Caco-2 (cell line): ENCODE results near the gene CNTNAP4. TPM values are rescaled to one million over a fixed set of nuclear protein-coding genes. Genes with fewer than 3 reads are reported as not detected.

Experiments used
- BruUV-seq: library from RNA; stranded (reverse); fragments of 400-500 nt; replicated peaks from 2 replicates; lab custom pipeline; 2021; lab: Mats Ljungman, UMichigan
- CTCF ChIA-PET: fragments of 300-600 bp; sonication (Branson Sonifier 250); formaldehyde crosslinking; loops from one replicate; lab custom pipeline; 2022; ENCODE audit warnings: antibody characterized with exemption; lab: Charles Lee
- POLR2A ChIA-PET: fragments of 300-600 bp; sonication (Branson Sonifier 250); formaldehyde crosslinking; loops from one replicate; lab custom pipeline; 2022; ENCODE audit warnings: antibody characterized with exemption; lab: Charles Lee
- DNase-seq, 2 experiments: peaks; one replicate each; pipeline versions ENCODE4 v3.0.0 to v3.0.0-alpha.2; 2020 to 2022
- H3K27me3 ChIP-seq: replicated peaks from 2 replicates; pipeline ENCODE4 v1.6.0; 2011; ENCODE audit warnings: low read length; ENCODE audit not compliant: control insufficient read depth, insufficient read depth
- H3K36me3 ChIP-seq: 2 replicates; pipeline ENCODE4 v1.5.1; 2011; ENCODE audit warnings: low read length; ENCODE audit not compliant: control insufficient read depth, insufficient read depth
- H3K4me1 ChIP-seq: fragments of 250-450 bp; sonication (Bioruptor Pico); 2 replicates; pipeline ENCODE4 v1.5.1; 2020; ENCODE audit warnings: mild to moderate bottlenecking
- H3K4me3 ChIP-seq: 2 replicates; pipeline ENCODE4 v1.5.1; 2011; ENCODE audit warnings: low read depth, mild to moderate bottlenecking, control low read depth, low read length
- H3K9me3 ChIP-seq: fragments of 250-450 bp; sonication (Bioruptor Pico); 2 replicates; pipeline ENCODE4 v1.5.1; 2020; ENCODE audit warnings: mild to moderate bottlenecking, moderate library complexity
- H3K27ac Mint-ChIP-seq: one replicate; pipeline ENCODE4 v1.8.0; 2022; ENCODE audit warnings: mixed read lengths; ENCODE audit not compliant: unreplicated experiment
- H3K27me3 Mint-ChIP-seq: one replicate; pipeline ENCODE4 v1.8.0; 2022; ENCODE audit warnings: mixed read lengths; ENCODE audit not compliant: insufficient read depth, unreplicated experiment
- H3K36me3 Mint-ChIP-seq: one replicate; pipeline ENCODE4 v1.8.0; 2022; ENCODE audit warnings: mild to moderate bottlenecking, mixed read lengths; ENCODE audit not compliant: insufficient read depth, unreplicated experiment
- H3K4me1 Mint-ChIP-seq: one replicate; pipeline ENCODE4 v1.8.0; 2022; ENCODE audit warnings: low read depth, mixed read lengths; ENCODE audit not compliant: unreplicated experiment
- H3K4me3 Mint-ChIP-seq: one replicate; pipeline ENCODE4 v1.8.0; 2022; ENCODE audit warnings: mild to moderate bottlenecking, moderate library complexity, mixed read lengths; ENCODE audit not compliant: unreplicated experiment
- H3K9me3 Mint-ChIP-seq: one replicate; pipeline ENCODE4 v1.8.0; 2022; ENCODE audit warnings: mixed read lengths; ENCODE audit not compliant: unreplicated experiment
- intact Hi-C: fragments of 100-400 bp; cut with micrococcal nuclease; formaldehyde crosslinking; loops from one replicate; pipeline ENCODE4 v1.10.0; 2022; ENCODE audit not compliant: unreplicated experiment
- total RNA-seq: library from RNA; stranded (reverse); gene quantifications from 2 replicates; pipeline ENCODE4 v1.2.3, GENCODE V29; 2022
- TF ChIP-seq, protein P1 (sequence below), 2 experiments: fragments of 200-600 bp in 1 of 2; IDR thresholded peaks; 1 replicate in 1 of 2; 2 replicates in 1 of 2; pipeline versions ENCODE4 v1.5.1 to v1.8.0; 2011 to 2022; ENCODE audit warnings: antibody characterized with exemption in 1 of 2, control low read depth in 1 of 2, inconsistent platforms in 1 of 2, low read depth in 1 of 2, low read length in 1 of 2, mild to moderate bottlenecking in 1 of 2, moderate library complexity in 1 of 2; ENCODE audit not compliant: insufficient read depth in 1 of 2, severe bottlenecking in 1 of 2, unreplicated experiment in 1 of 2

The CNTNAP4 gene
- total RNA-seq, 1 experiment from 2014 or later: not detected

DNA sequence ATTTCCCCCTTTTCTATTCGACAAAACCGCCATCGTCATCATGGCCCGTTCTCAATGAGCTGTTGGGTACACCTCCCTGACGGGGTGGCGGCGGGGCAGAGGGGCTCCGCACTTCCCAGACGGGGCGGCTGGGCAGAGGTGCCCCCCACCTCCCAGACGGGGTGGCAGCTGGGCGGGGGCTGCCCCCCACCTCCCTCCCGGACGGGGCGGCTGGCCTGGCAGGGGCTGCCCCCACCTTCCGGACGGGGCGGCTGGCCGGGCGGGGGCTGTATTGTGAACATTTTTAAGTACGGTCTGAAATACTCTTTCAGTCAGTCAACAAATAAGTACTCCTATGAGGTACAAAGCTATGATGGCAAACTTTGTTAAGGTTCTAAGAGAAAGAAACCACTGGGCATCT is 222.8 kb downstream of the CNTNAP4 start:
- intact Hi-C loops: no loop called here
- BruUV-seq: no TSS peak
- Mint-ChIP-seq H3K27me3 (no peaks in the 10 kb centered on the region), H3K9me3 (no peaks in the 10 kb centered on the region), H3K4me1 (no peaks in the 10 kb centered on the region), H3K36me3 (no peaks in the 10 kb centered on the region), H3K27ac (no peak overlapping the region), H3K4me3 (no peak overlapping the region)
- no peak for DNase-seq
- TF ChIP-seq, protein P1, sequence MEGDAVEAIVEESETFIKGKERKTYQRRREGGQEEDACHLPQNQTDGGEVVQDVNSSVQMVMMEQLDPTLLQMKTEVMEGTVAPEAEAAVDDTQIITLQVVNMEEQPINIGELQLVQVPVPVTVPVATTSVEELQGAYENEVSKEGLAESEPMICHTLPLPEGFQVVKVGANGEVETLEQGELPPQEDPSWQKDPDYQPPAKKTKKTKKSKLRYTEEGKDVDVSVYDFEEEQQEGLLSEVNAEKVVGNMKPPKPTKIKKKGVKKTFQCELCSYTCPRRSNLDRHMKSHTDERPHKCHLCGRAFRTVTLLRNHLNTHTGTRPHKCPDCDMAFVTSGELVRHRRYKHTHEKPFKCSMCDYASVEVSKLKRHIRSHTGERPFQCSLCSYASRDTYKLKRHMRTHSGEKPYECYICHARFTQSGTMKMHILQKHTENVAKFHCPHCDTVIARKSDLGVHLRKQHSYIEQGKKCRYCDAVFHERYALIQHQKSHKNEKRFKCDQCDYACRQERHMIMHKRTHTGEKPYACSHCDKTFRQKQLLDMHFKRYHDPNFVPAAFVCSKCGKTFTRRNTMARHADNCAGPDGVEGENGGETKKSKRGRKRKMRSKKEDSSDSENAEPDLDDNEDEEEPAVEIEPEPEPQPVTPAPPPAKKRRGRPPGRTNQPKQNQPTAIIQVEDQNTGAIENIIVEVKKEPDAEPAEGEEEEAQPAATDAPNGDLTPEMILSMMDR (IDR thresholded peaks at IDR 0.05; ENCODE audit: insufficient read depth in 1 of 2, low read depth in 1 of 2, low read length in 1 of 2, severe bottlenecking in 1 of 2, unreplicated experiment in 1 of 2): no peak
- Histone ChIP-seq H3K27me3 (no peaks in the 10 kb centered on the region), H3K4me1 (no peaks in the 10 kb centered on the region), H3K36me3 (no peaks in the 10 kb centered on the region), H3K9me3 (no peaks in the 10 kb centered on the region), H3K4me3 (no peak overlapping the region)
- CTCF ChIA-PET: no interaction called here
- POLR2A ChIA-PET: no interaction called here

DNA sequence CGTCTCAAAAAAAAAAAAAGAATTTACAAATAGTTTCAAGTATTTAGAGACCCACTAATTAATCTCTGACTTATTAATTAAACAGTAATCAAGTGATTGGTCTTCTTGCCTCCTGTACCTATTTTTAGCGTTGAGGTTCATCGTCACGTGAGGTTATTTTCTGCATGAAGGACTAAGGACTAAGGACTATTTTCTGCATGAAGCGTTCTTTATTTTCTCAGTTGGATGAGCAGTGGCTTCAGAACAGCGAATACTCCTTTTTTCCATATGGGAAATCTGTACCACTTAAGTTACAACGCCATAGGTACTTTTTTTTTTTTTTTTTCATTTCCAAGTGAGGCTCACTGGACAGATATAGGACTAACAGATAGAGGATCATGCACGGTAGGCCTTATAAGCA is 224.9 kb downstream of the CNTNAP4 start:
- DNase-seq: no peak
- no peaks in the 10 kb centered on the region for H3K27me3 Mint-ChIP-seq
- no peaks in the 10 kb centered on the region for H3K4me1 Mint-ChIP-seq
- TF ChIP-seq, protein P1 (IDR thresholded peaks at IDR 0.05; ENCODE audit: insufficient read depth in 1 of 2, low read depth in 1 of 2, low read length in 1 of 2, severe bottlenecking in 1 of 2, unreplicated experiment in 1 of 2): no peak
- ChIA-PET POLR2A (no interaction called here), CTCF (no interaction called here)
- no peak overlapping the region for H3K4me3 Mint-ChIP-seq
- H3K36me3 Mint-ChIP-seq: no peaks in the 10 kb centered on the region
- no peak overlapping the region for H3K27ac Mint-ChIP-seq
- no peaks in the 10 kb centered on the region for H3K27me3 ChIP-seq
- H3K9me3 ChIP-seq: no peaks in the 10 kb centered on the region
- H3K36me3 ChIP-seq: no peaks in the 10 kb centered on the region
- H3K4me3 ChIP-seq: no peak overlapping the region
- no TSS peak for BruUV-seq
- intact Hi-C loops: no loop called here
- H3K4me1 ChIP-seq: no peaks in the 10 kb centered on the region
- H3K9me3 Mint-ChIP-seq: no peaks in the 10 kb centered on the region

DNA sequence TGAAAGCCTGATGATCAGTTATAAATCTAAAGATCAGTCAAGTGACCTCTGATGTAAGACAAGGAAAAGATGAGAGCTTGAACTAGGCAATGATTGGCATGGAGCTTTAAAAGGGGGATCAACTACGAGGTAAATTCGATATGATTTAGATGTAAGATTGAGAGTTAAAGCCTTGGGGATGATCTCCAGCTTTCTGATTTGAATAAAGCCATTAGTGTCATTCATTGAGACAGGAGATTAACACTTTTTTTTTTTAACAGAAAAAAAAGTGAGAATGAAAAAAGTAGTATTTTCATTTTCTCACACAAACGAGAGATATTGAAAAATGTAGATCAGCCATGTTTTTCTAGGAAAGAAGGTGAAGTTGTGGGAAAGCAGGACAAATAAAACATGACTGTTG is 225.4 kb downstream of the CNTNAP4 start:
- Mint-ChIP-seq H3K36me3 (no peaks in the 10 kb centered on the region), H3K4me3 (no peak overlapping the region), H3K27me3 (no peaks in the 10 kb centered on the region), H3K4me1 (no peaks in the 10 kb centered on the region), H3K9me3 (no peaks in the 10 kb centered on the region), H3K27ac (no peak overlapping the region)
- Histone ChIP-seq H3K36me3 (no peaks in the 10 kb centered on the region), H3K4me3 (no peak overlapping the region), H3K4me1 (no peaks in the 10 kb centered on the region), H3K9me3 (no peaks in the 10 kb centered on the region), H3K27me3 (no peaks in the 10 kb centered on the region)
- no peak for DNase-seq
- intact Hi-C loops: no loop called here
- no TSS peak for BruUV-seq
- TF ChIP-seq, protein P1 (IDR thresholded peaks at IDR 0.05; ENCODE audit: insufficient read depth in 1 of 2, low read depth in 1 of 2, low read length in 1 of 2, severe bottlenecking in 1 of 2, unreplicated experiment in 1 of 2): no peak
- POLR2A ChIA-PET: no interaction called here
- CTCF ChIA-PET: no interaction called here
